Natural killer cell (primary cell): ENCODE data around the gene ATP5MC3. TPM values are rescaled to one million over a fixed set of nuclear protein-coding genes. Genes with fewer than 3 reads are reported as not detected.

Experiments used
- ATAC-seq, 3 donors: fragments of 150-1000 bp in 2 of 3; fragments of 200-7000 bp in 1 of 3; cut with Tn5 transposase; 1 replicate in 1 of 3; 2 replicates in 2 of 3; pipeline ENCODE4 v1.10.0; 2021; ENCODE audit warnings: mild to moderate bottlenecking in 2 of 3, moderate library complexity in 2 of 3
- DNase-seq, 2 donors: peaks; one replicate each; pipeline versions ENCODE4 v3.0.0 to v3.0.0-alpha.2; 2013 to 2021; ENCODE audit warnings: mixed read lengths in 1 of 2
- H3K27ac ChIP-seq: one replicate; pipeline ENCODE4 v1.5.1; 2013; ENCODE audit warnings: mild to moderate bottlenecking, low read length
- H3K27me3 ChIP-seq: one replicate; pipeline ENCODE4 v1.6.1; 2013; ENCODE audit warnings: low read length; ENCODE audit not compliant: control insufficient read depth, insufficient read depth
- H3K36me3 ChIP-seq: one replicate; pipeline ENCODE4 v1.6.1; 2013; ENCODE audit warnings: low read length; ENCODE audit not compliant: control insufficient read depth, insufficient read depth
- H3K4me1 ChIP-seq: one replicate; pipeline ENCODE4 v1.6.1; 2013; ENCODE audit warnings: low read length; ENCODE audit not compliant: control insufficient read depth, insufficient read depth
- H3K4me3 ChIP-seq: one replicate; pipeline ENCODE4 v1.5.1; 2013; ENCODE audit warnings: low read length
- H3K9me3 ChIP-seq: one replicate; pipeline ENCODE4 v1.6.1; 2013; ENCODE audit warnings: low read length; ENCODE audit not compliant: control insufficient read depth, insufficient read depth
- H3K27ac Mint-ChIP-seq, 2 donors: one replicate each; pipeline ENCODE4 v1.8.0; 2022; ENCODE audit warnings: mild to moderate bottlenecking in 2 of 2, mixed read lengths in 2 of 2, moderate library complexity in 1 of 2
- H3K27me3 Mint-ChIP-seq, 2 donors: one replicate each; pipeline ENCODE4 v1.8.0; 2022; ENCODE audit warnings: low read depth in 2 of 2, mixed read lengths in 2 of 2
- H3K36me3 Mint-ChIP-seq: one replicate; pipeline ENCODE4 v1.8.0; 2022; ENCODE audit warnings: mixed read lengths
- H3K4me1 Mint-ChIP-seq, 2 donors: one replicate each; pipeline ENCODE4 v1.8.0; 2022; ENCODE audit warnings: mixed read lengths in 2 of 2
- H3K4me3 Mint-ChIP-seq: one replicate; pipeline ENCODE4 v1.8.0; 2022; ENCODE audit warnings: mild to moderate bottlenecking, moderate library complexity, mixed read lengths
- H3K9me3 Mint-ChIP-seq, 2 donors: one replicate each; pipeline ENCODE4 v1.8.0; 2022; ENCODE audit warnings: mixed read lengths in 2 of 2
- CTCF ChIP-seq: fragments of 200-600 bp; IDR thresholded peaks from one replicate; pipeline ENCODE4 v1.8.0; 2022; ENCODE audit warnings: antibody characterized with exemption
- WGBS: methylation state at CpG from one replicate; pipeline ENCODE4 v1.1.7; 2013; ENCODE audit warnings: missing lambda C conversion rate; ENCODE audit not compliant: insufficient coverage; 5-methylcytosine and 5-hydroxymethylcytosine counted together
- intact Hi-C: fragments of 100-400 bp; cut with micrococcal nuclease; formaldehyde crosslinking; loops from one replicate; pipeline ENCODE4 v1.14.2; 2022
- total RNA-seq, 4 donors: library from RNA; stranded (reverse); fragments of 120-200 nt in 1 of 4; gene quantifications; one replicate each; pipeline versions ENCODE4 v1.2.3 to v1.2.4, GENCODE V29; 2013 to 2022

Gene ATP5MC3
- total RNA-seq, 3 donors from 2014 or later (not counting 1 experiment from before 2014, with no cell fraction given), result 67.1 to 82.2 (median 81.0) TPM

DNA sequence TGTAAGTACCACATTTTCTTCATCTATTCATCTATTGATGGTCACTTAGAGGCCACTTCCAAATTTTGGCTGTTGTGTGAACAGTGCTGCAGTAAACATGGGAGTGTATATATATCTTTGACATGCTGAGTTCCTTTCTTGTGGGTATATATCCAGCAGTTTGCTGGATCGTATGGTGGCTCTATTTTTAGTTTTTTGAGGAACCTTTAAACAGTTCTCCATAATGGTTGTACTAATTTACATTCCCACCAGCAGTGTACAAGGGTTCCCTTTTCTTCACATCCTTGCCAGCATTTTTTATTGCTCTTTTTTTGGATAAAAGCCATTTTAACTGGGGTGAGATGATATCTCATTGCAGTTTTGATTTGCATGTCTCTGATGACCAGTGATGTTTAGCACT lies 7.3 kb upstream of the ATP5MC3 start:
- Histone ChIP-seq H3K36me3 (no peaks in the 10 kb centered on the region), H3K27me3 (no peaks in the 10 kb centered on the region), H3K4me3 (no peak overlapping the region), H3K27ac (no peak overlapping the region), H3K9me3 (no peaks in the 10 kb centered on the region), H3K4me1 (no peaks in the 10 kb centered on the region)
- no peak overlapping the region for H3K27ac Mint-ChIP-seq
- DNase-seq (no peak), ATAC-seq (no peak)
- no peaks in the 10 kb centered on the region for H3K4me1 Mint-ChIP-seq
- no peaks in the 10 kb centered on the region for H3K36me3 Mint-ChIP-seq
- no peaks in the 10 kb centered on the region for H3K9me3 Mint-ChIP-seq
- no peak for TF ChIP-seq CTCF
- no CpG with 5 or more reads among the region's 1 CpG for WGBS
- H3K27me3 Mint-ChIP-seq, result peaks cover 13 to 48% of the 10 kb centered on the region in 2 donors
- intact Hi-C loops, result loop anchor here (5.0 kb wide), 1 partner anchor 76 kb away; no protein-coding TSS in a partner anchor
- H3K4me3 Mint-ChIP-seq, result no peak overlapping the region

DNA sequence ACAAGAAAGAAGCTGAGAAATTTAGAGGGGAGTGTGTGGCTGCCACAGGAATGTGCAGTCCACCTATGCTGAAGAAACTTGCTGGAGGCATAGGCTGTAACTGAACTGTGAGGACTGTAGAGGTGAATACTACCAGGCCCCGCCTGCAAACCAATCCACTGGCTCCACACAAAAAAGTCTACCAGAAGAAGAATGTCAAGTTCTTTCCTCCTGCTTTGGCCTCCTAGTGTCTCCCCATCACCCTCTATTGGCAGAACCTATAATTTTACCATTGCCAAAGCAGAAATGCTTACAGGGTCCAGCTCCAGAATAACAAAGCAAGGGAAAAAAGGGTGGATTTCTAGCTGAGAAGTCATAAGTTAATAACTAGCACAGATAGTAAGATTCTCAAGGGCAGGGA lies 5.9 kb upstream of the ATP5MC3 start:
- WGBS, result 100% methylated on average over 1 of the region's 1 CpG
- peak; percentile 29 to 52 (median 37) for ATAC-seq
- peak; percentile 14 for TF ChIP-seq CTCF
- Mint-ChIP-seq H3K36me3 (no peaks in the 10 kb centered on the region), H3K4me3 (no peak overlapping the region), H3K27ac (no peak overlapping the region), H3K9me3 (no peaks in the 10 kb centered on the region), H3K4me1 (peaks cover 0 to under 1% of the 10 kb centered on the region in 2 donors), H3K27me3 (peaks cover 13 to 42% of the 10 kb centered on the region in 2 donors)
- Histone ChIP-seq H3K27ac (no peak overlapping the region), H3K9me3 (no peaks in the 10 kb centered on the region), H3K4me1 (no peaks in the 10 kb centered on the region), H3K27me3 (no peaks in the 10 kb centered on the region), H3K36me3 (no peaks in the 10 kb centered on the region), H3K4me3 (no peak overlapping the region)
- peak in 1 of 2 donors; percentile 41 for DNase-seq
- intact Hi-C loops, result loop anchor here (5.0 kb wide), 1 partner anchor 75 kb away; no protein-coding TSS in a partner anchor

- no peak for TF ChIP-seq CTCF
- no peak for DNase-seq
- intact Hi-C loops, result no loop called here
- Mint-ChIP-seq H3K4me1 (peaks cover 20 to 23% of the 10 kb centered on the region in 2 donors), H3K4me3 (no peak overlapping the region), H3K9me3 (no peaks in the 10 kb centered on the region), H3K27me3 (peaks cover 3 to 17% of the 10 kb centered on the region in 2 donors), H3K36me3 (no peaks in the 10 kb centered on the region), H3K27ac (no peak overlapping the region)
- ATAC-seq, result no peak
- Histone ChIP-seq H3K4me1 (peaks cover 12% of the 10 kb centered on the region), H3K27me3 (no peaks in the 10 kb centered on the region), H3K4me3 (no peak overlapping the region), H3K9me3 (no peaks in the 10 kb centered on the region), H3K27ac (no peak overlapping the region), H3K36me3 (peaks cover 11% of the 10 kb centered on the region)
- WGBS, result 100% methylated on average over 2 of the region's 2 CpGs
Measured at GRCh38 chr2:175183674-175184073, 2.2 kb upstream of the ATP5MC3 start.

- Mint-ChIP-seq H3K36me3 (peaks cover under 1% of the 10 kb centered on the region), H3K9me3 (no peaks in the 10 kb centered on the region), H3K27me3 (peaks cover 0 to 5% of the 10 kb centered on the region in 2 donors), H3K27ac (peak overlapping the region; percentile 83 to 91), H3K4me3 (peak overlapping the region; percentile 95), H3K4me1 (peaks cover 20 to 23% of the 10 kb centered on the region in 2 donors)
- WGBS, result 58% methylated on average over 4 of the region's 5 CpGs
- H3K4me1 ChIP-seq, result peaks cover 12% of the 10 kb centered on the region
- intact Hi-C loops, result loop anchor here (1.0 kb wide), 1 partner anchor 15 kb away; no protein-coding TSS in a partner anchor
- H3K27ac ChIP-seq, result peak overlapping the region; percentile 66
- peak overlapping the region; percentile 62 for H3K4me3 ChIP-seq
- H3K9me3 ChIP-seq, result no peaks in the 10 kb centered on the region
- no peak for DNase-seq
- ATAC-seq, result no peak
- TF ChIP-seq CTCF, result no peak
- H3K27me3 ChIP-seq, result no peaks in the 10 kb centered on the region
- H3K36me3 ChIP-seq, result peaks cover 29% of the 10 kb centered on the region
Measured at GRCh38 chr2:175181877-175182308, 383 bp upstream of the ATP5MC3 start.
